Colonic mucosa (tissue), 4 donors: ENCODE data around the gene USP31. TPM values are rescaled to one million over a fixed set of nuclear protein-coding genes. Genes with fewer than 3 reads are reported as not detected.
"Not testable (repeated sequence)": the region's sequence is repeated elsewhere in the genome, so short reads cannot be mapped to it uniquely, and the experiment has no call there.

Experiments used
- DNase-seq: peaks from one replicate; pipeline ENCODE4 v3.0.0-alpha.2; 2020
- H3K27ac ChIP-seq: fragments of 200-600 bp; one replicate; pipeline ENCODE4 v1.8.0; 2021
- H3K27me3 ChIP-seq: fragments of 200-600 bp; one replicate; pipeline ENCODE4 v1.8.0; 2021
- H3K36me3 ChIP-seq: fragments of 200-600 bp; one replicate; pipeline ENCODE4 v1.8.0; 2021
- H3K4me1 ChIP-seq: fragments of 200-600 bp; one replicate; pipeline ENCODE4 v1.8.0; 2021; ENCODE audit warnings: mild to moderate bottlenecking
- H3K4me3 ChIP-seq: fragments of 200-600 bp; one replicate; pipeline ENCODE4 v1.8.0; 2021
- H3K9ac ChIP-seq, 2 donors: one replicate each; pipeline ENCODE4 v1.7.0; 2013; ENCODE audit warnings: control low read depth in 2 of 2, low read depth in 2 of 2, low read length in 2 of 2
- H3K9me3 ChIP-seq: fragments of 200-600 bp; one replicate; pipeline ENCODE4 v1.8.0; 2021
- intact Hi-C: fragments of 100-400 bp; cut with DNase I; formaldehyde crosslinking; loops from one replicate; pipeline ENCODE4 v1.14.1; 2022
- total RNA-seq, 2 donors: library from RNA; stranded (reverse); fragmentation: NEBNext Ultra II Directional in 1 of 2; extraction: Animal tissue kit (Norgen Biotek cat#: 25700) in 1 of 2; gene quantifications; one replicate each; pipeline ENCODE4 v1.2.1, GENCODE V29; 2021
- TF ChIP-seq, protein P1 (sequence below): fragments of 200-600 bp; IDR thresholded peaks from one replicate; pipeline ENCODE4 v1.8.0; 2022; ENCODE audit warnings: antibody characterized with exemption, mild to moderate bottlenecking
- donor health status: healthy.
- donor health status: DM: no; HTN: no; CAD: no.
- donor health status: DM: no; HTN: no; CAD: no.

Gene USP31
- total RNA-seq, 2 donors from 2014 or later = 5.9 to 9.8 TPM

DNA sequence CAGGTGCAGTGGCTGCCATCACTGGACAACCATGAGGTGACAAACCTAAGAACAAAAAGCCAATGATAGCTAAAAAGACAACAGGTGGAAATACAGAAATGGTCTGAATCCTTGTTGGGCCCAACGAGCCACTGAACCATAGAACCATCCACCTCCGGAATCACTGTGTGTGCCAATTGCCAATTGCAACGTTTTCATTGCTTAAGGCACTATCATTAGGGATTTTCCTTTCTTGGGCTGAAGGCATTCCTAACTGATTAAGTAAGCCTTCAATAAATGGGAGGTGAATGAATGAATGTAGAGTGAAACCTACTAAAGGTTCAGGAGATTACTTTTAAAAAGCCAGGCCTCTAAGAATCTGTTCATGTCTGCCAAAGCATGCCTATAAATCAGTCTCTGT lies 3.6 kb downstream of the USP31 start:
- DNase-seq = no peak
- Histone ChIP-seq H3K27me3 (no peaks in the 10 kb centered on the region), H3K27ac (no peak overlapping the region), H3K4me3 (no peak overlapping the region), H3K36me3 (no peaks in the 10 kb centered on the region), H3K4me1 (peaks cover 12% of the 10 kb centered on the region), H3K9ac (no peak overlapping the region), H3K9me3 (no peaks in the 10 kb centered on the region)
- intact Hi-C loops = no loop called here
- TF ChIP-seq, protein P1, sequence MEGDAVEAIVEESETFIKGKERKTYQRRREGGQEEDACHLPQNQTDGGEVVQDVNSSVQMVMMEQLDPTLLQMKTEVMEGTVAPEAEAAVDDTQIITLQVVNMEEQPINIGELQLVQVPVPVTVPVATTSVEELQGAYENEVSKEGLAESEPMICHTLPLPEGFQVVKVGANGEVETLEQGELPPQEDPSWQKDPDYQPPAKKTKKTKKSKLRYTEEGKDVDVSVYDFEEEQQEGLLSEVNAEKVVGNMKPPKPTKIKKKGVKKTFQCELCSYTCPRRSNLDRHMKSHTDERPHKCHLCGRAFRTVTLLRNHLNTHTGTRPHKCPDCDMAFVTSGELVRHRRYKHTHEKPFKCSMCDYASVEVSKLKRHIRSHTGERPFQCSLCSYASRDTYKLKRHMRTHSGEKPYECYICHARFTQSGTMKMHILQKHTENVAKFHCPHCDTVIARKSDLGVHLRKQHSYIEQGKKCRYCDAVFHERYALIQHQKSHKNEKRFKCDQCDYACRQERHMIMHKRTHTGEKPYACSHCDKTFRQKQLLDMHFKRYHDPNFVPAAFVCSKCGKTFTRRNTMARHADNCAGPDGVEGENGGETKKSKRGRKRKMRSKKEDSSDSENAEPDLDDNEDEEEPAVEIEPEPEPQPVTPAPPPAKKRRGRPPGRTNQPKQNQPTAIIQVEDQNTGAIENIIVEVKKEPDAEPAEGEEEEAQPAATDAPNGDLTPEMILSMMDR = no peak

DNA sequence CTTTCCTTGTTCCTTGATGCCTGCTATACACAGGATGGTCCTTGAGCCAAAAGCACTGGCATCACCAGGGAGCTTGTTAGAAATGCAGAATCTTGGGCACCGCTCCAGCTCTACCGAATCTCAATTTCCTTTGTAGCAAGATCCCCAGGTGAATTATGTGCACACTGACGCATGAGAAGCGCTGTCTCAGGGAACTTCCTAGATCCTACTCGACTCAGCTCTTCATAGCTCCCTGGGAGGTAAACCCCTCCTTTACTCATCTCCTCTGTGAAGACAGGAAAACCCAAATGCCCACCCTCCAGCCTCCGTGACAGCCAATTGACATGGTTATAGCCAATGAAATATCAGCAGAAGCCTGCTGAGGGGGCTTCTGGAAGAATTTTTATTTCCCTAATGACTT lies 4.1 kb downstream of the USP31 start:
- H3K27ac ChIP-seq = no peak overlapping the region
- H3K27me3 ChIP-seq = no peaks in the 10 kb centered on the region
- DNase-seq = no peak
- H3K36me3 ChIP-seq = no peaks in the 10 kb centered on the region
- intact Hi-C loops = no loop called here
- H3K9me3 ChIP-seq = no peaks in the 10 kb centered on the region
- H3K9ac ChIP-seq = no peak overlapping the region
- H3K4me3 ChIP-seq = no peak overlapping the region
- peaks cover 12% of the 10 kb centered on the region for H3K4me1 ChIP-seq
- TF ChIP-seq, protein P1 = no peak

- H3K36me3 ChIP-seq, DNase-seq, H3K4me3 ChIP-seq, H3K27me3 ChIP-seq, intact Hi-C loops, H3K9me3 ChIP-seq, H3K27ac ChIP-seq, H3K9ac ChIP-seq: not testable (repeated sequence)
- peaks cover 12% of the 10 kb centered on the region for H3K4me1 ChIP-seq
Observed at GRCh38 chr16:23144393-23144792, 4.9 kb downstream of the USP31 start.

DNA sequence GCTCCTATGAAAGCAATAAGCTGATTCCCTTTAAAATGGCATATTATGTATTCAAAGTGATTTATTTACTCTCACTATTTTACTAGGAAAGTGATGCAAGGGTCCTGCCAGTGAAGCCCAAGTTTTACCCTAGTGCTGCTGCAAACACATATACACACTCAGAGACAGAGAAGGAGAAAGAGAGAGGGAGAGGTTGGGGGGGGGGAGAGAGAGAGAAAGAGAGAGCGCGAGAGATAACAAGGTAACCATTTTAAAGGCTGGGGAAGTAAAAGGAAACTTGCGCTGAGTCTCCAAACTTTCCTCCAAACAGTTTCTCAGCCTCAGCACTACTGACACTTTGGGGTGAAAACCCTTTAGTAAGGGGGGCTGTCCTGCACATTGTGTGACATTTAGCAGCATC lies 5.9 kb downstream of the USP31 start:
- Histone ChIP-seq H3K27me3 (no peaks in the 10 kb centered on the region), H3K4me1 (peaks cover 11% of the 10 kb centered on the region), H3K9ac (no peak overlapping the region), H3K9me3 (no peaks in the 10 kb centered on the region), H3K4me3 (no peak overlapping the region), H3K36me3 (no peaks in the 10 kb centered on the region), H3K27ac (no peak overlapping the region)
- no peak for DNase-seq
- TF ChIP-seq, protein P1 = no peak
- intact Hi-C loops = no loop called here

DNA sequence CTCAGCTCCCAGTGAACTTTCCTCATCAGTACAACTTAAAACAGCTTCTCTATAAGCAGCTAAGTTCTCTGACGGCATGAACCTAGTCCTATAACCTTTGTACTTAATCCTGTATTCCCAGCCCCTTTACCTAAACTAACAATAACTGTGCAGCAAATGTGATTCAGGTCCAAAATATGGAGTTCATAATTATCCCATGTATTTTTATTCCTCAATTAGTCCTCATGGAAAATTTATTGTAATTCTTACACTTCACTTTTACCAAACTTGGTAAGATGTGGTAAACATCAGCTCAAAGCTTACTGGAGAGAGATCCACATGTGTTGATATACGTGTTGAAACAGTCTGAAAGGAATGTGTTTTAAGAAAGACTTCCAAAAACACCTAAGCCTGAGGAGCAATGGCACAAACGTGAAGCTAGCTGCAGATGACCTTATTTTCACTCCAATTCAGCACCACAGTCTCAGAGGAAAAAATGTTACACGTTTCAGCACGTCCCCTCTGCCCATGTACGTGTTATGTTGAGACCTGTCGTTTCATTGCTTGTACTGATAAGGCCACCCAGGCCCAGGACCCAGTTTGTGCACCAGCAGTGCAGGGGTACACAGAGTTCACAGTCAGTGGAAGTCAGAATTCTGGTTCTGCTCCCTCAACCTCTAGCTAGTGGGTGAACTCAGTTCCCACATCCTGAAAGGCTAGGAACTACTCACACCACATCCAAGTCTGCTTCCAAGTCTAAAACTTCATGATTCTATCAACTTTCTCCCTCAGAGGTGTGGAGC lies 7.1 kb downstream of the USP31 start:
- Histone ChIP-seq H3K27me3 (no peaks in the 10 kb centered on the region), H3K36me3 (no peaks in the 10 kb centered on the region), H3K4me1 (peaks cover 8% of the 10 kb centered on the region), H3K9ac (no peak overlapping the region), H3K9me3 (no peaks in the 10 kb centered on the region), H3K4me3 (no peak overlapping the region), H3K27ac (no peak overlapping the region)
- TF ChIP-seq, protein P1 = no peak
- intact Hi-C loops = no loop called here
- DNase-seq = no peak

- H3K27me3 ChIP-seq = no peaks in the 10 kb centered on the region
- no peak for DNase-seq
- H3K9ac ChIP-seq = no peak overlapping the region
- intact Hi-C loops = no loop called here
- H3K4me3 ChIP-seq = no peak overlapping the region
- TF ChIP-seq, protein P1 = no peak
- peaks cover 8% of the 10 kb centered on the region for H3K4me1 ChIP-seq
- no peak overlapping the region for H3K27ac ChIP-seq
- no peaks in the 10 kb centered on the region for H3K36me3 ChIP-seq
- H3K9me3 ChIP-seq = no peaks in the 10 kb centered on the region
Observed at GRCh38 chr16:23141500-23141899, 7.8 kb downstream of the USP31 start.
